ENCODE measurements around the gene KRTAP17-1.
"Not testable (repeated sequence)": the region's sequence is repeated elsewhere in the genome, so short reads cannot be mapped to it uniquely, and the experiment has no call there.

The KRTAP17-1 gene

GRCh38 chr17:41278176-41278955 is 37.1 kb downstream of the KRTAP17-1 start:
- Histone ChIP-seq H3K27me3 (peaks cover 0 to 3% of the 10 kb centered on the region in 2 donors), H3K9me3 (no peaks in the 10 kb centered on the region), H3K36me3 (no peaks in the 10 kb centered on the region), H3K4me3 (no peak overlapping the region), H3K27ac (no peak overlapping the region), H3K4me1 (no peaks in the 10 kb centered on the region)
- TF ChIP-seq CTCF (IDR thresholded peaks at IDR 0.05), result no peak
- no peak for DNase-seq
- intact Hi-C loops (cut with DNase I; ENCODE audit: low total_unique reads), result no loop called here

GRCh38 chr17:41275648-41276190 is 39.8 kb downstream of the KRTAP17-1 start, which contains the start of gene KRTAP9-7:
TSS of gene KRTAP9-7 (plus strand) at chr17:41275698. CDS start at chr17:41275698, 0 bp downstream.
- H3K36me3 ChIP-seq; H3K9me3 ChIP-seq; H3K27ac ChIP-seq; DNase-seq; H3K4me1 ChIP-seq; H3K4me3 ChIP-seq; H3K27me3 ChIP-seq; intact Hi-C loops (cut with DNase I; ENCODE audit: low total_unique reads): not testable (repeated sequence)

- no peak for TF ChIP-seq CTCF (IDR thresholded peaks at IDR 0.05)
- no peaks in the 10 kb centered on the region for H3K4me1 ChIP-seq
Observed at GRCh38 chr17:41271858-41272257, 43.7 kb downstream of the KRTAP17-1 start.

GRCh38 chr17:41271323-41271722 is 44.2 kb downstream of the KRTAP17-1 start:
- H3K27me3 ChIP-seq; intact Hi-C loops (cut with DNase I; ENCODE audit: low total_unique reads); H3K27ac ChIP-seq; H3K4me1 ChIP-seq; H3K36me3 ChIP-seq; DNase-seq; H3K4me3 ChIP-seq; H3K9me3 ChIP-seq: not testable (repeated sequence)

More at GRCh38 chr17:41271858-41272257, 43.7 kb downstream of the KRTAP17-1 start:
- intact Hi-C loops (cut with DNase I; ENCODE audit: low total_unique reads), result no loop called here
- H3K27ac ChIP-seq, result no peak overlapping the region
- H3K27me3 ChIP-seq, result no peaks in the 10 kb centered on the region
- H3K36me3 ChIP-seq, result no peaks in the 10 kb centered on the region
- no peak for DNase-seq
- no peak overlapping the region for H3K4me3 ChIP-seq
- no peaks in the 10 kb centered on the region for H3K9me3 ChIP-seq

- intact Hi-C loops (cut with DNase I; ENCODE audit: low total_unique reads), result no loop called here
- Histone ChIP-seq H3K27ac (no peak overlapping the region), H3K36me3 (no peaks in the 10 kb centered on the region), H3K4me3 (no peak overlapping the region), H3K27me3 (no peaks in the 10 kb centered on the region), H3K4me1 (no peaks in the 10 kb centered on the region), H3K9me3 (no peaks in the 10 kb centered on the region)
- DNase-seq, result no peak
- no peak for TF ChIP-seq CTCF (IDR thresholded peaks at IDR 0.05)
Observed at GRCh38 chr17:41267711-41268110, 47.8 kb downstream of the KRTAP17-1 start.

GRCh38 chr17:41265078-41265477 is 50.4 kb downstream of the KRTAP17-1 start, which contains the start of gene KRTAP9-6:
TSS of gene KRTAP9-6 (plus strand) at chr17:41265378. CDS start at chr17:41265378, 0 bp downstream.
- TF ChIP-seq CTCF (IDR thresholded peaks at IDR 0.05), result no peak
- no peak for DNase-seq

More at GRCh38 chr17:41265078-41265477, 50.4 kb downstream of the KRTAP17-1 start, which contains the start of gene KRTAP9-6:
- Histone ChIP-seq H3K4me3 (no peak within 1 kb of the TSS), H3K27ac (no peak within 1 kb of the TSS), H3K4me1 (no peaks in the 10 kb centered on the region), H3K27me3 (peaks cover 0 to 3% of the 10 kb centered on the region in 2 donors), H3K9me3 (no peaks in the 10 kb centered on the region), H3K36me3 (no peaks in the 10 kb centered on the region)
- intact Hi-C loops (cut with DNase I; ENCODE audit: low total_unique reads), result no loop called here
